A549 (cell line): ENCODE measurements around the gene PCNX1. TPM values are rescaled to one million over a fixed set of nuclear protein-coding genes. Genes with fewer than 3 reads are reported as not detected.

ENCODE experiments used
- ATAC-seq, 2 experiments: fragments of 200-7000 bp in 1 of 2; fragments of >200 bp in 1 of 2; cut with Nextera tagmentation in 1 of 2; cut with Tn5 transposase in 1 of 2; 3 replicates each; pipeline versions ENCODE4 v1.8.0 to v1.9.1; 2018 to 2020; ENCODE audit warnings: mild to moderate bottlenecking in 1 of 2, moderate library complexity in 1 of 2
- CTCF ChIA-PET: fragments of 300-600 bp; sonication (Branson Sonifier 250); formaldehyde crosslinking; extraction: SDS; loops from one replicate; lab custom pipeline; 2021; ENCODE audit warnings: antibody characterized with exemption, inconsistent platforms; lab: Yijun Ruan, JAX
- POLR2A ChIA-PET: fragments of 350-600 bp; formaldehyde crosslinking; extraction: SDS; loops from one replicate; lab custom pipeline; 2021; ENCODE audit warnings: antibody characterized with exemption, inconsistent platforms; lab: Yijun Ruan, JAX
- DNase-seq, 2 experiments: peaks; one replicate each; pipeline versions ENCODE4 v3.0.0 to v3.0.0-alpha.2; 2011 to 2016; ENCODE audit warnings: low read depth in 1 of 2, low spot score in 1 of 2
- FAIRE-seq: peaks from 2 replicates; lab custom pipeline; 2011; peaks lifted over from hg19 to GRCh38; lab: Jason Lieb, UNC
- H3K27ac ChIP-seq, 2 experiments: fragments of >200 bp; sonication (Bioruptor Twin); formaldehyde crosslinking; 3 replicates each; pipeline ENCODE4 v1.5.1; 2016 to 2017
- H3K4me1 ChIP-seq: fragments of >200 bp; sonication (Bioruptor Twin); formaldehyde crosslinking; 3 replicates; pipeline ENCODE4 v1.6.1; 2016
- H3K4me2 ChIP-seq: fragments of >200 bp; sonication (Bioruptor Twin); formaldehyde crosslinking; 3 replicates; pipeline ENCODE4 v1.6.1; 2016
- H3K4me3 ChIP-seq: fragments of >200 bp; sonication (Bioruptor Twin); formaldehyde crosslinking; 3 replicates; pipeline ENCODE4 v1.5.1; 2016
- H3K9me3 ChIP-seq: fragments of >200 bp; sonication (Bioruptor Twin); formaldehyde crosslinking; 3 replicates; pipeline ENCODE4 v1.6.1; 2016
- EHF ChIP-seq: fragments of 250-450 bp; sonication (Bioruptor Pico); IDR thresholded peaks from 2 replicates; pipeline ENCODE4 v1.5.0; 2020; ENCODE audit warnings: mild to moderate bottlenecking
- EHMT2 ChIP-seq: fragments of 200-600 bp; sonication (generic); IDR thresholded peaks from 2 replicates; pipeline ENCODE4 v1.6.1; 2016; ENCODE audit warnings: antibody characterized with exemption, low read depth, mild to moderate bottlenecking, moderate library complexity
- FOSB ChIP-seq: fragments of 250-450 bp; sonication (Bioruptor Pico); IDR thresholded peaks from 2 replicates; pipeline ENCODE4 v1.5.0; 2020; ENCODE audit warnings: mild to moderate bottlenecking, moderate library complexity
- FOSL2 ChIP-seq, 2 experiments: fragments of 450-650 bp in 1 of 2; fragments of >200 bp in 1 of 2; sonication (Bioruptor Twin) in 1 of 2; formaldehyde crosslinking; IDR thresholded peaks; 2 replicates each; pipeline versions ENCODE4 v1.5.0 to v1.6.1; 2016 to 2020; ENCODE audit warnings: mild to moderate bottlenecking in 1 of 2, moderate library complexity in 1 of 2
- FOXS1 ChIP-seq: fragments of 250-450 bp; sonication (Bioruptor Pico); IDR thresholded peaks from 2 replicates; pipeline ENCODE4 v1.5.0; 2020; ENCODE audit warnings: mild to moderate bottlenecking, moderate library complexity
- GATA3 ChIP-seq: IDR thresholded peaks from 2 replicates; pipeline ENCODE4 v1.6.1; 2012; ENCODE audit warnings: borderline replicate concordance
- HEYL ChIP-seq: fragments of 250-450 bp; sonication (Bioruptor Pico); IDR thresholded peaks from 2 replicates; pipeline ENCODE4 v1.8.0; 2021; ENCODE audit warnings: mild to moderate bottlenecking, moderate library complexity
- HOXA7 ChIP-seq: fragments of 250-450 bp; sonication (Bioruptor Pico); IDR thresholded peaks from 2 replicates; pipeline ENCODE4 v1.5.0; 2020; ENCODE audit warnings: mild to moderate bottlenecking, moderate library complexity
- HOXB5 ChIP-seq: fragments of 250-450 bp; sonication (Bioruptor Pico); IDR thresholded peaks from 2 replicates; pipeline ENCODE4 v1.5.0; 2020; ENCODE audit warnings: mild to moderate bottlenecking, moderate library complexity
- JUNB ChIP-seq: fragments of >200 bp; sonication (Bioruptor Twin); formaldehyde crosslinking; IDR thresholded peaks from 2 replicates; pipeline ENCODE4 v1.6.1; 2016
- KDM1A ChIP-seq: fragments of 200-600 bp; sonication (generic); IDR thresholded peaks from 2 replicates; pipeline ENCODE4 v1.6.1; 2016; ENCODE audit warnings: low read depth, mild to moderate bottlenecking
- MAZ ChIP-seq: fragments of 150-350 bp; IDR thresholded peaks from 2 replicates; pipeline ENCODE4 v1.6.1; 2014; ENCODE audit warnings: antibody characterized with exemption, low read depth, low read length, borderline replicate concordance
- NFE2L2 ChIP-seq: fragments of 150-350 bp; conservative IDR thresholded peaks from 2 replicates; pipeline ENCODE4 v1.6.1; 2014; ENCODE audit warnings: low read length
- PHF8 ChIP-seq: fragments of 200-600 bp; sonication (generic); IDR thresholded peaks from 2 replicates; pipeline ENCODE4 v1.6.1; 2016; ENCODE audit warnings: low read depth, mild to moderate bottlenecking, antibody characterized with exemption, moderate library complexity, borderline replicate concordance
- RARB ChIP-seq: fragments of 250-450 bp; sonication (Bioruptor Pico); IDR thresholded peaks from 2 replicates; pipeline ENCODE4 v1.8.0; 2021; ENCODE audit warnings: mild to moderate bottlenecking, moderate library complexity
- RCOR1 ChIP-seq: fragments of 150-350 bp; IDR thresholded peaks from 2 replicates; pipeline ENCODE4 v1.6.1; 2014; ENCODE audit warnings: antibody characterized with exemption, low read length, low read depth
- RFX5 ChIP-seq: fragments of 450-650 bp; IDR thresholded peaks from 2 replicates; pipeline ENCODE4 v1.7.1; 2014; ENCODE audit warnings: antibody characterized with exemption, mild to moderate bottlenecking, moderate library complexity
- SREBF2 ChIP-seq: fragments of 450-650 bp; IDR thresholded peaks from 2 replicates; pipeline ENCODE4 v1.6.1; 2014; ENCODE audit warnings: mild to moderate bottlenecking, moderate library complexity
- TFCP2L1 ChIP-seq: fragments of 250-450 bp; sonication (Bioruptor Pico); IDR thresholded peaks from 2 replicates; pipeline ENCODE4 v1.5.0; 2021; ENCODE audit warnings: mild to moderate bottlenecking
- ZC3H11A ChIP-seq: fragments of 450-650 bp; IDR thresholded peaks from 2 replicates; pipeline ENCODE4 v1.6.1; 2014; ENCODE audit warnings: antibody characterized with exemption, mild to moderate bottlenecking
- WGBS: methylation state at CpG from one replicate; pipeline ENCODE4 v1.1.6; 2017; ENCODE audit errors: missing lambda C conversion rate; 5-methylcytosine and 5-hydroxymethylcytosine counted together
- polyA plus RNA-seq, 4 experiments: library from polyadenylated mRNA; depleted of rRNA in 3 of 4; stranded (reverse); fragments of >200 nt; fragmentation: RNase III in 1 of 4; extraction: RNeasy Plus Mini Kit Qiagen cat#74134 plus additional on column Dnase treatment in 1 of 4; gene quantifications; 2 replicates in 3 of 4; 3 replicates in 1 of 4; pipeline ENCODE4 v1.2.3, GENCODE V29; 2011 to 2017
- TF ChIP-seq, protein P1 (sequence below): fragments of 250-450 bp; sonication (Bioruptor Pico); IDR thresholded peaks from 2 replicates; pipeline ENCODE4 v1.5.0; 2020; ENCODE audit warnings: low read depth, mild to moderate bottlenecking, moderate library complexity
- TF ChIP-seq, protein P2 (sequence below): fragments of >200 bp; sonication (Bioruptor Twin); formaldehyde crosslinking; IDR thresholded peaks from 3 replicates; pipeline ENCODE4 v1.6.1; 2016
- TF ChIP-seq, protein P3 (sequence below): fragments of >200 bp; sonication (Bioruptor Twin); formaldehyde crosslinking; IDR thresholded peaks from 2 replicates; pipeline ENCODE4 v1.6.1; 2016
- TF ChIP-seq, protein P4 (sequence below): IDR thresholded peaks from 2 replicates; pipeline ENCODE4 v1.6.1; 2012; ENCODE audit warnings: low read depth, borderline replicate concordance
- TF ChIP-seq, protein P5 (sequence below): IDR thresholded peaks from 2 replicates; pipeline ENCODE4 v1.6.1; 2012

The PCNX1 gene
- polyA plus RNA-seq, 2 of the 4 experiments (the other 2 are of a cell fraction) = 10.4 to 45.0 TPM

DNA sequence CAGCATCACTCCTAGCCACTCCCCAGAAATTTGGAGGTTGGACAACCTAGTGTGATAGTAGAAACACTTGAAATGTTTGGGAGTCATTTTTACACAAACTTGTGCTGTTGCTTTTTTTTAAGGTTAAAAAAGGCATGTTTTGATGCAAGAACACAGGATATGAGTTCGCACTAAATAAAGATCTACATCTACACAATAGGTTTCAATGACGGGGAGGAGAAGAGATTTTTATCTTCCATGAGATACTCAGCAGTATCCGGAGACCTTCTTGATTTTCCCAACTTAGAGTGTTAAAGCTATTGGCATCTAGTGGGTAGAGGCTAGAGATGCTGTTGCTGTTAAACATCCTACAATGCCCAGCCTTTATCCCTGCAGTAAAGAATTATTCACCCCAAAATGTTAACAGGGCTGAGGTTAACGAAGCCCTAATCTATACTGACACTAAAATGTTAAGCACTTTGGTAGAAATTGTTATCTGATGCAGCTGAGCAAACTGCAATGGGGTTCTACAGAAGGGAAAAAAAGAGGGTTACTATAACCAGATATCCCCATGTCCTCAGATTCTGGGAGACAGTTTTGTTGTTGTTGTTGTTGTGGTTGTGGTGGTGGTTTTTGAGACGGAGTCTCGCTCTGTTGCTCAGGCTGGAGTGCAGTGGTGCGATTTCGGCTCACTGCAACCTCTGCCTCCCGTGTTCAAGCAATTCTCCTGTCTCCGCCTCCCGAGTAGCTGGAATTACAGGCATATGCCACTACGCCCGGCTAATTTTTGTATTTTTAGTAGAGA is 14.0 kb upstream of the PCNX1 start:
- Histone ChIP-seq H3K4me3 (no peak overlapping the region), H3K9me3 (no peaks in the 10 kb centered on the region), H3K27ac (no peak overlapping the region), H3K4me2 (no peak overlapping the region), H3K4me1 (no peaks in the 10 kb centered on the region)
- ChIA-PET CTCF (interaction anchor here (1.3 to 2.5 kb wide), 3 partner anchors 14 to 75 kb away, joined by 5 to 9 read pairs (median 7); partner anchors contain the start of gene PCNX1), POLR2A (no interaction called here)
- TF ChIP-seq RCOR1 = no peak
- TF ChIP-seq, protein P1, sequence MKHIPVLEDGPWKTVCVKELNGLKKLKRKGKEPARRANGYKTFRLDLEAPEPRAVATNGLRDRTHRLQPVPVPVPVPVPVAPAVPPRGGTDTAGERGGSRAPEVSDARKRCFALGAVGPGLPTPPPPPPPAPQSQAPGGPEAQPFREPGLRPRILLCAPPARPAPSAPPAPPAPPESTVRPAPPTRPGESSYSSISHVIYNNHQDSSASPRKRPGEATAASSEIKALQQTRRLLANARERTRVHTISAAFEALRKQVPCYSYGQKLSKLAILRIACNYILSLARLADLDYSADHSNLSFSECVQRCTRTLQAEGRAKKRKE = no peak
- TF ChIP-seq JUNB = no peak
- no peak for TF ChIP-seq HEYL (CRISPR knock-in tag)
- TF ChIP-seq FOSB = no peak
- TF ChIP-seq EHMT2 = no peak
- TF ChIP-seq RFX5 = no peak
- TF ChIP-seq KDM1A = no peak
- TF ChIP-seq FOXS1 = no peak
- TF ChIP-seq, protein P2, sequence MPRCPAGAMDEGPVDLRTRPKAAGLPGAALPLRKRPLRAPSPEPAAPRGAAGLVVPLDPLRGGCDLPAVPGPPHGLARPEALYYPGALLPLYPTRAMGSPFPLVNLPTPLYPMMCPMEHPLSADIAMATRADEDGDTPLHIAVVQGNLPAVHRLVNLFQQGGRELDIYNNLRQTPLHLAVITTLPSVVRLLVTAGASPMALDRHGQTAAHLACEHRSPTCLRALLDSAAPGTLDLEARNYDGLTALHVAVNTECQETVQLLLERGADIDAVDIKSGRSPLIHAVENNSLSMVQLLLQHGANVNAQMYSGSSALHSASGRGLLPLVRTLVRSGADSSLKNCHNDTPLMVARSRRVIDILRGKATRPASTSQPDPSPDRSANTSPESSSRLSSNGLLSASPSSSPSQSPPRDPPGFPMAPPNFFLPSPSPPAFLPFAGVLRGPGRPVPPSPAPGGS = no peak
- TF ChIP-seq, protein P3, sequence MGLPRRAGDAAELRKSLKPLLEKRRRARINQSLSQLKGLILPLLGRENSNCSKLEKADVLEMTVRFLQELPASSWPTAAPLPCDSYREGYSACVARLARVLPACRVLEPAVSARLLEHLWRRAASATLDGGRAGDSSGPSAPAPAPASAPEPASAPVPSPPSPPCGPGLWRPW = no peak
- TF ChIP-seq MAZ = no peak
- no peak for TF ChIP-seq TFCP2L1 (CRISPR knock-in tag)
- no peak for TF ChIP-seq ZC3H11A
- no peak for TF ChIP-seq HOXA7
- TF ChIP-seq RARB (CRISPR knock-in tag) = no peak
- DNase-seq (no peak), ATAC-seq (no peak), FAIRE-seq (no peak)
- WGBS = 76% methylated on average over 13 of the region's 13 CpGs

DNA sequence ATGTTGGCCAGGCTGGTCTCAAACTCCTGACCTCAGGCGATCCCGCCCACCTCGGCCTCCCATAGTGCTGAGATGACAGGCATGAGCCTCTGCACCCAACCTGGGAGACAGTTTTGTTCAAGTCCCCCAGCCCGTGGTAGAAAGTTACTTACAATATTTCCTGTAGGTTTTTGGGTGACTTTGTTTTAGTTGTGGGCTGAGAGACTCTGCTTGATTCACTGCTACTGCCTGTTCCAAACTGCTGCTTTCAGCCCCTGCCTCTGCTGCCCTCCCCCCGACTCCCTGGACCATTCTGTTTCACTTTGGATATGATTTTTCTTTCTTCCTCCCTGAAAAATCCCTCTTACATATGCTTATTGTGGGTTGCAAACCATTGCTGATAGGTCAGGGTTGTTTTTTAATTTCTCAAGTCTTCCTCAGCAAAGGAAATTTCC is 13.4 kb upstream of the PCNX1 start:
- ATAC-seq (no peak), FAIRE-seq (no peak), DNase-seq (no peak)
- H3K4me2 ChIP-seq = no peak overlapping the region
- WGBS = 51% methylated on average over 5 of the region's 5 CpGs
- H3K4me3 ChIP-seq = no peak overlapping the region
- no peaks in the 10 kb centered on the region for H3K4me1 ChIP-seq
- POLR2A ChIA-PET = no interaction called here
- CTCF ChIA-PET = interaction anchor here (2.3 to 2.5 kb wide), 2 partner anchors 13 to 76 kb away, joined by 7 to 9 read pairs; partner anchors contain the start of gene PCNX1
- TF ChIP-seq TFCP2L1 (CRISPR knock-in tag) (no peak), PHF8 (no peak), HOXB5 (CRISPR knock-in tag) (no peak)
- TF ChIP-seq, protein P4, sequence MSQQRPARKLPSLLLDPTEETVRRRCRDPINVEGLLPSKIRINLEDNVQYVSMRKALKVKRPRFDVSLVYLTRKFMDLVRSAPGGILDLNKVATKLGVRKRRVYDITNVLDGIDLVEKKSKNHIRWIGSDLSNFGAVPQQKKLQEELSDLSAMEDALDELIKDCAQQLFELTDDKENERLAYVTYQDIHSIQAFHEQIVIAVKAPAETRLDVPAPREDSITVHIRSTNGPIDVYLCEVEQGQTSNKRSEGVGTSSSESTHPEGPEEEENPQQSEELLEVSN = no peak
- TF ChIP-seq, protein P5, sequence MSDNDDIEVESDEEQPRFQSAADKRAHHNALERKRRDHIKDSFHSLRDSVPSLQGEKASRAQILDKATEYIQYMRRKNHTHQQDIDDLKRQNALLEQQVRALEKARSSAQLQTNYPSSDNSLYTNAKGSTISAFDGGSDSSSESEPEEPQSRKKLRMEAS = no peak
- no peaks in the 10 kb centered on the region for H3K9me3 ChIP-seq
- H3K27ac ChIP-seq = no peak overlapping the region

DNA sequence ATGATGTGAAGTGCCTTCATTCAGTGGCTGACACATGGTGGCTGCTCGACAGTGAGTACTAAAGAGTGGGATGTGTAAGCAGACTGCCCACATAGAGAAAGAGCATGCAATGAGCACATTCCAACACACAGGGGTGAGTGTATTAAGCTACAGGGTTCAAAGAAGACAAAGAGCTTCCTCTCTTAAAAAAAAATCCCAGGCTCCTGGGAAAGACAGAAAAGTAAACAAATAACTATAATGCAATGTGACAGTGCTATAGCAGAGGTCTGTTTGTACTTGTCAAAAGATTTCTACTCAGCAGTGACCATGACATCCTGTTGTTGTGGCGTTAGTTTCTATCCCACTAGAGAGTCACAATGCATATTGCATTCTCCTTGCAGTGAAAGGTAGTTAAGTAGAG is 12.4 kb upstream of the PCNX1 start:
- peak in 1 of 2 experiments; percentile 32; a peak in 1 of 6 replicates for ATAC-seq
- H3K4me1 ChIP-seq = no peaks in the 10 kb centered on the region

More for the DNA sequence above, 12.4 kb upstream of the PCNX1 start:
- no peak overlapping the region for H3K4me2 ChIP-seq
- H3K4me3 ChIP-seq = no peak overlapping the region
- FAIRE-seq = no peak
- no peak overlapping the region for H3K27ac ChIP-seq
- TF ChIP-seq SREBF2 = no peak
- TF ChIP-seq EHF = no peak
- no peak for TF ChIP-seq RCOR1
- TF ChIP-seq PHF8 = no peak
- TF ChIP-seq GATA3 = no peak
- no peak for TF ChIP-seq NFE2L2
- TF ChIP-seq FOSL2 (IDR thresholded peaks at IDR 0.05) = no peak
- TF ChIP-seq FOSL2 (CRISPR knock-in tag; IDR thresholded peaks at IDR 0.05) = no peak
- TF ChIP-seq, all 56 proteins: peak for 0
- H3K9me3 ChIP-seq = no peaks in the 10 kb centered on the region
- DNase-seq = no peak
- POLR2A ChIA-PET = no interaction called here
- WGBS = 24% methylated on average over 2 of the region's 2 CpGs
- CTCF ChIA-PET = interaction anchor here (2.3 kb wide), 1 partner anchor 12 kb away, joined by 9 read pairs; the partner anchor contains the start of gene PCNX1
